Neuronal stem cell (in vitro differentiated cells): ENCODE results near the gene SHISA2.

Experiments
- DNase-seq: peaks from one replicate; pipeline ENCODE4 v3.0.0-alpha.2; 2013; ENCODE audit warnings: low spot score
- H2AFZ ChIP-seq: one replicate; pipeline ENCODE4 v1.6.1; 2013; ENCODE audit warnings: mild to moderate bottlenecking, low read length, inconsistent platforms
- H2AK5ac ChIP-seq: 2 replicates; pipeline ENCODE4 v1.6.1; 2013; ENCODE audit warnings: low read depth, mild to moderate bottlenecking, inconsistent platforms, low read length, moderate library complexity, mixed read lengths
- H2BK120ac ChIP-seq: 2 replicates; pipeline ENCODE4 v1.6.1; 2013; ENCODE audit warnings: low read depth, mild to moderate bottlenecking, inconsistent platforms, low read length, moderate library complexity, mixed read lengths
- H2BK12ac ChIP-seq: one replicate; pipeline ENCODE4 v1.6.1; 2013; ENCODE audit warnings: low read length, inconsistent platforms
- H2BK15ac ChIP-seq: 2 replicates; pipeline ENCODE4 v1.6.1; 2013; ENCODE audit warnings: mild to moderate bottlenecking, low read length, inconsistent platforms, mixed read lengths
- H2BK5ac ChIP-seq: one replicate; pipeline ENCODE4 v1.6.1; 2013; ENCODE audit warnings: inconsistent platforms, mild to moderate bottlenecking, low read length, moderate library complexity
- H3K14ac ChIP-seq: one replicate; pipeline ENCODE4 v1.6.1; 2013; ENCODE audit warnings: low read length, inconsistent platforms
- H3K18ac ChIP-seq: 2 replicates; pipeline ENCODE4 v1.6.1; 2013; ENCODE audit warnings: low read length, inconsistent platforms
- H3K23ac ChIP-seq: 2 replicates; pipeline ENCODE4 v1.6.1; 2013; ENCODE audit warnings: low read depth, mild to moderate bottlenecking, mixed read lengths, low read length, inconsistent platforms; ENCODE audit not compliant: poor library complexity
- H3K27ac ChIP-seq: replicated peaks from 3 replicates; pipeline ENCODE4 v1.5.1; 2013; ENCODE audit warnings: low read length, inconsistent platforms
- H3K27me3 ChIP-seq, 3 experiments: 2 replicates each; pipeline ENCODE4 v1.6.1; 2013; ENCODE audit warnings: low read length in 3 of 3, mild to moderate bottlenecking in 2 of 3, inconsistent platforms in 1 of 3, low read depth in 1 of 3, mixed read lengths in 1 of 3, moderate library complexity in 1 of 3; ENCODE audit not compliant: control insufficient read depth in 3 of 3, insufficient read depth in 3 of 3
- H3K36me3 ChIP-seq, 2 donors: replicated peaks in 1 of 2; 2 replicates each; pipeline ENCODE4 v1.6.1; 2013; ENCODE audit warnings: low read length in 2 of 2; ENCODE audit not compliant: control insufficient read depth in 2 of 2, insufficient read depth in 2 of 2
- H3K4ac ChIP-seq: 2 replicates; pipeline ENCODE4 v1.6.1; 2013; ENCODE audit warnings: inconsistent platforms, mild to moderate bottlenecking, low read length, moderate library complexity
- H3K4me1 ChIP-seq, 2 donors: 1 replicate in 1 of 2; 2 replicates in 1 of 2; pipeline ENCODE4 v1.6.1; 2013; ENCODE audit warnings: low read length in 2 of 2, low read depth in 1 of 2; ENCODE audit not compliant: control insufficient read depth in 2 of 2, insufficient read depth in 1 of 2
- H3K4me2 ChIP-seq: one replicate; pipeline ENCODE4 v1.6.1; 2013; ENCODE audit warnings: mild to moderate bottlenecking, low read length, inconsistent platforms; ENCODE audit not compliant: insufficient read depth, poor library complexity, severe bottlenecking
- H3K4me3 ChIP-seq, 2 donors: 2 replicates each; pipeline ENCODE4 v1.5.1; 2013; ENCODE audit warnings: low read length in 2 of 2, mild to moderate bottlenecking in 2 of 2, inconsistent platforms in 1 of 2, moderate library complexity in 1 of 2
- H3K79me1 ChIP-seq: one replicate; pipeline ENCODE4 v1.6.1; 2013; ENCODE audit warnings: low read depth, mild to moderate bottlenecking, inconsistent platforms, low read length, moderate library complexity
- H3K9ac ChIP-seq: one replicate; pipeline ENCODE4 v1.6.1; 2013; ENCODE audit warnings: mild to moderate bottlenecking, low read depth, low read length, inconsistent platforms; ENCODE audit not compliant: poor library complexity
- H3K9me3 ChIP-seq, 2 donors: replicated peaks in 1 of 2; 2 replicates each; pipeline versions ENCODE3 to v1.6.1; 2013; ENCODE audit warnings: low read length in 2 of 2, mild to moderate bottlenecking in 2 of 2, inconsistent platforms in 1 of 2, low read depth in 1 of 2, mixed read lengths in 1 of 2, moderate library complexity in 1 of 2; ENCODE audit not compliant: control insufficient read depth in 2 of 2, insufficient read depth in 1 of 2
- H4K8ac ChIP-seq: one replicate; pipeline ENCODE4 v1.6.1; 2013; ENCODE audit warnings: low read depth, mild to moderate bottlenecking, inconsistent platforms, low read length, moderate library complexity
- H4K91ac ChIP-seq: one replicate; pipeline ENCODE4 v1.6.1; 2013; ENCODE audit warnings: low read length, low read depth, mild to moderate bottlenecking, inconsistent platforms; ENCODE audit not compliant: poor library complexity
- WGBS, 2 donors: extraction: QIAGEN DNeasy Blood & Tissue Kit; methylation state at CpG; one replicate each; pipeline ENCODE4 v1.1.7; 2013; ENCODE audit warnings: missing lambda C conversion rate in 2 of 2, mixed read lengths in 1 of 2; ENCODE audit not compliant: insufficient read length in 2 of 2, insufficient replicate concordance in 1 of 2; ENCODE audit errors: extremely low coverage in 2 of 2; 5-methylcytosine and 5-hydroxymethylcytosine counted together

Gene SHISA2

GRCh38 chr13:26046639-26047038 is 5.2 kb downstream of the SHISA2 start:
- peaks cover 0 to 7% of the 10 kb centered on the region in 2 donors for H3K4me1 ChIP-seq
- peaks cover 5% of the 10 kb centered on the region for H3K79me1 ChIP-seq
- H3K27ac ChIP-seq, result no peak overlapping the region
- no peak overlapping the region for H2BK5ac ChIP-seq
- H3K4ac ChIP-seq, result no peak overlapping the region
- H2BK120ac ChIP-seq, result no peak overlapping the region
- H4K91ac ChIP-seq, result no peak overlapping the region
- no peak for DNase-seq
- peaks cover 0 to 56% (median 0%) of the 10 kb centered on the region in 3 experiments for H3K27me3 ChIP-seq
- no peak overlapping the region for H2AK5ac ChIP-seq
- no peak overlapping the region for H3K9ac ChIP-seq
- WGBS, 2 donors, result no CpG with 5 or more reads among the region's 16 CpGs
- H2AFZ ChIP-seq, result no peak overlapping the region
- H3K36me3 ChIP-seq, result peaks cover 0 to 18% of the 10 kb centered on the region in 2 donors
- H4K8ac ChIP-seq, result no peak overlapping the region
- peaks cover 0 to 3% of the 10 kb centered on the region in 2 donors for H3K9me3 ChIP-seq
- no peak overlapping the region for H3K4me2 ChIP-seq
- peak overlapping the region in 1 of 2 donors; percentile 37 for H3K4me3 ChIP-seq
- H3K18ac ChIP-seq, result no peak overlapping the region
- H3K14ac ChIP-seq, result no peak overlapping the region
- H3K23ac ChIP-seq, result no peak overlapping the region
- H2BK12ac ChIP-seq, result no peak overlapping the region
- H2BK15ac ChIP-seq, result no peak overlapping the region

GRCh38 chr13:26045142-26045541 is 6.7 kb downstream of the SHISA2 start:
- Histone ChIP-seq H3K9ac (no peak overlapping the region), H4K91ac (no peak overlapping the region), H3K4ac (no peak overlapping the region), H2BK12ac (no peak overlapping the region), H3K23ac (no peak overlapping the region), H3K79me1 (peaks cover 3% of the 10 kb centered on the region), H2AK5ac (no peak overlapping the region), H3K14ac (no peak overlapping the region), H2BK5ac (no peak overlapping the region), H3K27ac (no peak overlapping the region), H2BK15ac (no peak overlapping the region), H3K9me3 (peaks cover 0 to 3% of the 10 kb centered on the region in 2 donors), H3K4me1 (peaks cover 0 to 7% of the 10 kb centered on the region in 2 donors), H4K8ac (no peak overlapping the region), H3K36me3 (peaks cover 0 to 18% of the 10 kb centered on the region in 2 donors), H2BK120ac (no peak overlapping the region), H3K4me2 (no peak overlapping the region), H3K27me3 (peaks cover 0 to 41% (median 0%) of the 10 kb centered on the region in 3 experiments), H2AFZ (no peak overlapping the region), H3K4me3 (no peak overlapping the region), H3K18ac (no peak overlapping the region)
- no CpG with 5 or more reads among the region's 2 CpGs for WGBS, 2 donors
- no peak for DNase-seq

GRCh38 chr13:26042785-26043184 is 9.0 kb downstream of the SHISA2 start:
- H2BK15ac ChIP-seq, result no peak overlapping the region
- DNase-seq, result no peak
- no CpG with 5 or more reads among the region's 1 CpG for WGBS, 2 donors
- H3K79me1 ChIP-seq, result peaks cover 3% of the 10 kb centered on the region
- H3K4ac ChIP-seq, result no peak overlapping the region
- H3K4me2 ChIP-seq, result no peak overlapping the region
- H4K91ac ChIP-seq, result no peak overlapping the region
- H3K18ac ChIP-seq, result no peak overlapping the region
- no peak overlapping the region for H3K9ac ChIP-seq
- H3K4me1 ChIP-seq, result peaks cover 0 to 4% of the 10 kb centered on the region in 2 donors
- H2AK5ac ChIP-seq, result no peak overlapping the region
- no peak overlapping the region for H3K23ac ChIP-seq
- no peak overlapping the region for H2AFZ ChIP-seq
- H3K14ac ChIP-seq, result no peak overlapping the region
- no peak overlapping the region for H3K27ac ChIP-seq
- peaks cover 0 to 19% (median 0%) of the 10 kb centered on the region in 3 experiments for H3K27me3 ChIP-seq
- no peak overlapping the region for H2BK12ac ChIP-seq
- peaks cover 0 to 16% of the 10 kb centered on the region in 2 donors for H3K36me3 ChIP-seq
- no peak overlapping the region for H2BK5ac ChIP-seq
- peaks cover 0 to 3% of the 10 kb centered on the region in 2 donors for H3K9me3 ChIP-seq
- no peak overlapping the region for H4K8ac ChIP-seq
- H2BK120ac ChIP-seq, result no peak overlapping the region
- H3K4me3 ChIP-seq, result no peak overlapping the region

- Histone ChIP-seq H3K79me1 (peaks cover 2% of the 10 kb centered on the region), H4K91ac (no peak overlapping the region), H3K9me3 (peaks cover 0 to 4% of the 10 kb centered on the region in 2 donors), H2BK15ac (no peak overlapping the region), H3K4me1 (peaks cover 0 to 3% of the 10 kb centered on the region in 2 donors), H2BK5ac (no peak overlapping the region), H3K9ac (no peak overlapping the region), H3K4me2 (no peak overlapping the region), H2BK120ac (no peak overlapping the region), H3K14ac (no peak overlapping the region), H2BK12ac (no peak overlapping the region), H3K4me3 (no peak overlapping the region), H2AFZ (no peak overlapping the region), H3K36me3 (peaks cover 0 to 7% of the 10 kb centered on the region in 2 donors), H3K27ac (no peak overlapping the region), H3K18ac (no peak overlapping the region), H2AK5ac (no peak overlapping the region), H3K4ac (no peak overlapping the region), H3K23ac (no peak overlapping the region), H3K27me3 (peaks cover 0 to 6% (median 0%) of the 10 kb centered on the region in 3 experiments), H4K8ac (no peak overlapping the region)
- DNase-seq, result no peak
- no CpG with 5 or more reads among the region's 3 CpGs for WGBS, 2 donors
Measured at GRCh38 chr13:26041444-26041843, 10.4 kb downstream of the SHISA2 start.
